ENCODE results near the gene CCL27.

DNA sequence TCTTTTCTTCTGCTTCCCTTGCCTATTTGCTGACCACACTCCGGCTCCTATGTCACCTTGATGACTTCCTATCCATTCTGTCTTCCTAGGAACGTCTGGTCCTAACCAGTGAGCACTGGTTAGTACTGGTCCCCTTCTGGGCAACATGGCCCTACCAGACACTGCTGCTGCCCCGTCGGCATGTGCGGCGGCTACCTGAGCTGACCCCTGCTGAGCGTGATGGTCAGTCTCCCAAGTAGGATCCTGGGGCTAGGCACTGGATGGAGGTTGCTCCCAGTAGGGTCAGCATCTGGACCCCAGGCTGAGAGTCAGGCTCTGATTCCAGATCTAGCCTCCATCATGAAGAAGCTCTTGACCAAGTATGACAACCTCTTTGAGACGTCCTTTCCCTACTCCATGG lies 13.8 kb downstream of the CCL27 start:
- TF ChIP-seq, protein P1, sequence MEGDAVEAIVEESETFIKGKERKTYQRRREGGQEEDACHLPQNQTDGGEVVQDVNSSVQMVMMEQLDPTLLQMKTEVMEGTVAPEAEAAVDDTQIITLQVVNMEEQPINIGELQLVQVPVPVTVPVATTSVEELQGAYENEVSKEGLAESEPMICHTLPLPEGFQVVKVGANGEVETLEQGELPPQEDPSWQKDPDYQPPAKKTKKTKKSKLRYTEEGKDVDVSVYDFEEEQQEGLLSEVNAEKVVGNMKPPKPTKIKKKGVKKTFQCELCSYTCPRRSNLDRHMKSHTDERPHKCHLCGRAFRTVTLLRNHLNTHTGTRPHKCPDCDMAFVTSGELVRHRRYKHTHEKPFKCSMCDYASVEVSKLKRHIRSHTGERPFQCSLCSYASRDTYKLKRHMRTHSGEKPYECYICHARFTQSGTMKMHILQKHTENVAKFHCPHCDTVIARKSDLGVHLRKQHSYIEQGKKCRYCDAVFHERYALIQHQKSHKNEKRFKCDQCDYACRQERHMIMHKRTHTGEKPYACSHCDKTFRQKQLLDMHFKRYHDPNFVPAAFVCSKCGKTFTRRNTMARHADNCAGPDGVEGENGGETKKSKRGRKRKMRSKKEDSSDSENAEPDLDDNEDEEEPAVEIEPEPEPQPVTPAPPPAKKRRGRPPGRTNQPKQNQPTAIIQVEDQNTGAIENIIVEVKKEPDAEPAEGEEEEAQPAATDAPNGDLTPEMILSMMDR (IDR thresholded peaks at IDR 0.05) = no peak
- TF ChIP-seq, protein P2, sequence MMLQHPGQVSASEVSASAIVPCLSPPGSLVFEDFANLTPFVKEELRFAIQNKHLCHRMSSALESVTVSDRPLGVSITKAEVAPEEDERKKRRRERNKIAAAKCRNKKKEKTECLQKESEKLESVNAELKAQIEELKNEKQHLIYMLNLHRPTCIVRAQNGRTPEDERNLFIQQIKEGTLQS (CRISPR knock-in tag; conservative IDR thresholded peaks at IDR 0.05) = no peak
- TF ChIP-seq JUN (CRISPR knock-in tag; IDR thresholded peaks at IDR 0.05) = no peak
- TF ChIP-seq, protein P3, sequence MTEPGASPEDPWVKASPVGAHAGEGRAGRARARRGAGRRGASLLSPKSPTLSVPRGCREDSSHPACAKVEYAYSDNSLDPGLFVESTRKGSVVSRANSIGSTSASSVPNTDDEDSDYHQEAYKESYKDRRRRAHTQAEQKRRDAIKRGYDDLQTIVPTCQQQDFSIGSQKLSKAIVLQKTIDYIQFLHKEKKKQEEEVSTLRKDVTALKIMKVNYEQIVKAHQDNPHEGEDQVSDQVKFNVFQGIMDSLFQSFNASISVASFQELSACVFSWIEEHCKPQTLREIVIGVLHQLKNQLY (CRISPR knock-in tag; IDR thresholded peaks at IDR 0.05) = no peak
- TF ChIP-seq NR3C1 (CRISPR knock-in tag; conservative IDR thresholded peaks at IDR 0.05; ENCODE audit: low read depth) = no peak
- TF ChIP-seq, protein P4, sequence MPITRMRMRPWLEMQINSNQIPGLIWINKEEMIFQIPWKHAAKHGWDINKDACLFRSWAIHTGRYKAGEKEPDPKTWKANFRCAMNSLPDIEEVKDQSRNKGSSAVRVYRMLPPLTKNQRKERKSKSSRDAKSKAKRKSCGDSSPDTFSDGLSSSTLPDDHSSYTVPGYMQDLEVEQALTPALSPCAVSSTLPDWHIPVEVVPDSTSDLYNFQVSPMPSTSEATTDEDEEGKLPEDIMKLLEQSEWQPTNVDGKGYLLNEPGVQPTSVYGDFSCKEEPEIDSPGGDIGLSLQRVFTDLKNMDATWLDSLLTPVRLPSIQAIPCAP (CRISPR knock-in tag; IDR thresholded peaks at IDR 0.05) = no peak
- no peak for TF ChIP-seq ZBTB21 (CRISPR knock-in tag; IDR thresholded peaks at IDR 0.05; ENCODE audit: borderline replicate concordance)
- no peak for TF ChIP-seq FOXP1 (CRISPR knock-in tag; IDR thresholded peaks at IDR 0.05; ENCODE audit: borderline replicate concordance)
- no peak for TF ChIP-seq ELF4 (CRISPR knock-in tag; IDR thresholded peaks at IDR 0.05; ENCODE audit: low read depth)
